Activated CD4-positive, alpha-beta T cell treated with anti-CD3 and anti-CD28 coated beads for 4 hours (primary cell): ENCODE results near the gene GAA.
"Not testable (repeated sequence)": the region's sequence is repeated elsewhere in the genome, so short reads cannot be mapped to it uniquely, and the experiment has no call there.

ENCODE experiments used
- DNase-seq, 2 donors: peaks; one replicate each; pipeline ENCODE4 v3.0.0-alpha.2; 2020

GAA gene

DNA sequence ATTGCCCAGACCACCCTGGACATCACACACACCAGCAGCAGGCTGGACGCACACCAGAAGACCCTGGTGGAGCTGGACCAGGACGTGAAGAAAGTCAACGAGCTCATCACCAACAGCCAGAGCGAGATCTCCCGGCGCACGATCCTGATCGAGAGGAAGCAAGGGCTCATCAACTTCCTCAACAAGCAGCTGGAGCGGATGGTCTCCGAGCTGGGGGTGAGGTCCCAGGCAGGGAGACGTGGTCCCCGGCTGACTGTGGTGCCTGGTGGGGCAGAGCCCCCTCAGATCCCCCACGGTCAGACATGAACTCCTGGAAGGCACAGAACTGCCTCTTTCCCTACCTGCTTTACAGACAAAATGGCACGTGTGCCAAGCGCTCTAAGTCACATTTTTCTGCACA, 16.6 kb upstream of the GAA start:
- DNase-seq, result no peak

DNA sequence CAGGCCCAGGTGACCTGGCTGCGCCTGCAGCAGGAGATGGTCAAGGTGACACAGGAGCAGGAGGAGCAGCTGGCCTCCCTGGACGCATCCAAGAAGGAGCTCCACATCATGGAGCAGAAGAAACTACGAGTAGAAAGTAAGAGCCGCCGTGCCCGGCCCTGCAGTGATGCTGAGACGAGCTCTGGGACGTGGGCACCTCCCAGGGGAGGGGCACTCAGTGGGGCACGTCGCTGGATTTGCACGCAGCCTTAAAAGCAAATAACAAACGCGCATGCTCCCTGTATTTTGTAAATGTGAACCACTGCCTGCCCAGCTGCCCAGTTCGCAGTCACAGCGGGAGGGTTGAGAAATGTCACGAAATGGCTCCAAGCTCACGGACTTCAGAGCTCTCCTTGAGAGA, 15.3 kb upstream of the GAA start:
- no peak for DNase-seq

DNA sequence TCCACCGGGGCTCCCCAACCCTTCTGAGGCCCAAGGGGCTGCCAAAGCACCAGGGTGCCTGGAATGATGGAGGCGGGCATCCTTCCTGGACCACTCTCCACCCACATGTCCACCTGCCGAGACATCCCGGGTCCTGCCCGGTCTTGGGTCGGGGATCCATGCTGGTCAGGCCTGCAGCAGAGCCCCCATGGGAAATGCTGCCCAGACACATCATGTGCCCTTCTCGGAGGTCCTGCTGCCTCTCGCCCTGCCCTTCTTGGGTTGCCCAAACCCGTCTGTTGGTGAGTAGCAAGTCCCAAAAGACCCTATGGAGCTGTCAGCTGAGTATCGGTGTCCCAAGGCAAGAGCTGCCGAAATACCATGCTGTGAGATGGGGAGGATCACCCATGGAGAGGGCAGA, 14.8 kb upstream of the GAA start:
- DNase-seq, result no peak

GRCh38 chr17:80087346-80088265, 13.8 kb upstream of the GAA start:
- DNase-seq, result no peak

- DNase-seq, result no peak
Measured at GRCh38 chr17:80089762-80090161, 11.6 kb upstream of the GAA start.

DNA sequence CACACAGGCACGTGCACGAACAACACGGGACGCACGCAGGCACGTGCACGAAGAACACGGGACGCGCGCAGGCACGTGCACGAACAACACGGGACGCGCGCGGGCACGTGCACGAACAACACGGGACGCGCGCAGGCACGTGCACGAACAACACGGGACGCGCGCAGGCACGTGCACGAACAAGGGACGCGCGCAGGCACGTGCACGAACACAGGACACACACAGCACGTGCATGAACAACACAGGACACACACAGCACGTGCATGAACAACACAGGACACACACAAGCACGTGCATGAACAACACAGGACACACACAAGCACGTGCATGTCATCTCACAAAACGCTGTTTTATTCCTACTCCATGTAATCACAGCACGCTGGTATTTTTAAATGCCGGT, 11.2 kb upstream of the GAA start:
- not testable (repeated sequence) for DNase-seq

- no peak for DNase-seq
Measured at GRCh38 chr17:80091376-80091775, 10.0 kb upstream of the GAA start.

DNA sequence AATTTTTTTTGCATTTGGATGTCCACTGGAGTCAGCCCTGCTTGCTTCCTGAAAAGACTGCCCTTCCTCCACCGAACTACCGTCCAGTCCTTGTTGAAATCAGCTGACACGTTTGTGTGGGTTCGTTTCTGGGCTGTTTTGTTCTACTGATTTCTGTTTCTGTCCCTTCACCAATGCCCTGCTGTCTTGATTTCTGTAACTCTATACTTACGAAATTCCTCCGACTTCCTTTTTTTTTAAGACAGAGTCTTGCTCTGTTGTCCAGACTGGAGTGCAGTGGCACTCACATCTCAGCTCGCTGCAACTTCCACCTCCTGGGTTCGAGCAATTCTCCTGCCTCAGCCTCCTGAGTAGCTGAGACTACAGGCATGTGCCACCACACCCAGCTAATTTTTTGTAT, 8.4 kb upstream of the GAA start:
- DNase-seq, result no peak

- no peak for DNase-seq
Measured at GRCh38 chr17:80095038-80095843, 6.1 kb upstream of the GAA start.

- DNase-seq, result no peak
Measured at GRCh38 chr17:80095844-80096475, 5.4 kb upstream of the GAA start.

GRCh38 chr17:80096561-80097021, 4.8 kb upstream of the GAA start:
- no peak for DNase-seq

- DNase-seq, result no peak
Measured at GRCh38 chr17:80097127-80097621, 4.2 kb upstream of the GAA start.

GRCh38 chr17:80097844-80098691, 3.3 kb upstream of the GAA start:
- no peak for DNase-seq

DNA sequence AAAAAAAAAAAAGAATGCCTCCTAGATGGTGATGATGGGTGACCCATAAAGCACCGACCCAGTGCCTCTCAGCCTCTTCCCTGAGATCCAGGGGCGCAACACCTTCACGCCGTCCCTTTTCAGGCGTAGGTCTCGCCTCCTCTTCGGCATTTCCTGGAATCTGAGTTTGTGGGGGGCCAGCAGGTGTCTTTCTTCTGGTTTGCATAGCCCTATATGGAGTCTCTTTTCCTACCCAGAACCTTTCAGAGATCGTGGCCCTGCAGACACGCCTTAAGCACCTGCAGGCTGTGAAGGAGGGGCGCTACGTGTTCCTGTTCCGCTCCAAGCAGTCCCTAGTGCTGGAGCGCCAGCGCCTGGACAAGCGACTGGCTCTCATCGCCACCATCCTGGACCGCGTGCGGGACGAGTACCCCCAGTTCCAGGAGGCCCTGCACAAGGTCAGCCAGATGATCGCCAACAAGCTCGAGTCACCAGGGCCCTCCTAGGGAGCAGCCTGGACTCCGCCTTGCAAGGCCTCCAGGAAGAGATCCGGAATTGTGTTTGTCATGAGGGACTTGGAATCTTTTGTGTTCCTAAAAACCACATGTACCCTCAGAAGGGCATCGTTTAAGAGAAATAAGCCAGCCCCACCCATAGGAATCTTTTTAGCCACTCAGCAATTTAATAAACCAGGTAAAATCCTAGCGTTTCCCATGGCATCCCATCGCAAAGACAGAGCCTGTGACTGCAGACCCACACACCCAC, 1.9 kb upstream of the GAA start:
- no peak for DNase-seq

DNA sequence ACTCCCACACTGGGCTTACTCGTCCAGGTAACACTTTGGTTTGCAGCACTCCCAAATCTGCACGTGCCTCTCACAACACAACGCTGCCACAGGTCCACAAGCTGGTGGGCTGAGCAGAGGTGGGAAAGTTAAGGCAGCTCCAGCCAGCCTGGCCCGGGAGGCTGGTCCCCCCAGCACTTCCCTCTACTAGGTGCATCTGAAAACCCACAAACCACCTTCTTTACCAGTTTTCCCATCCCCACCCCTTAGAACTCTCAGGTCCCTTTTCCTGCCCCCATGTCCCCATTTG, 1.4 kb upstream of the GAA start:
- DNase-seq, result no peak

DNA sequence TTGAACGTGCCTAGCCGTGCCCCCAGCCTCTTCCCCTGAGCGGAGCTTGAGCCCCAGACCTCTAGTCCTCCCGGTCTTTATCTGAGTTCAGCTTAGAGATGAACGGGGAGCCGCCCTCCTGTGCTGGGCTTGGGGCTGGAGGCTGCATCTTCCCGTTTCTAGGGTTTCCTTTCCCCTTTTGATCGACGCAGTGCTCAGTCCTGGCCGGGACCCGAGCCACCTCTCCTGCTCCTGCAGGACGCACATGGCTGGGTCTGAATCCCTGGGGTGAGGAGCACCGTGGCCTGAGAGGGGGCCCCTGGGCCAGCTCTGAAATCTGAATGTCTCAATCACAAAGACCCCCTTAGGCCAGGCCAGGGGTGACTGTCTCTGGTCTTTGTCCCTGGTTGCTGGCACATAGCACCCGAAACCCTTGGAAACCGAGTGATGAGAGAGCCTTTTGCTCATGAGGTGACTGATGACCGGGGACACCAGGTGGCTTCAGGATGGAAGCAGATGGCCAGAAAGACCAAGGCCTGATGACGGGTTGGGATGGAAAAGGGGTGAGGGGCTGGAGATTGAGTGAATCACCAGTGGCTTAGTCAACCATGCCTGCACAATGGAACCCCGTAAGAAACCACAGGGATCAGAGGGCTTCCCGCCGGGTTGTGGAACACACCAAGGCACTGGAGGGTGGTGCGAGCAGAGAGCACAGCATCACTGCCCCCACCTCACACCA, 724 bp downstream of the GAA start:
- no peak for DNase-seq

DNA sequence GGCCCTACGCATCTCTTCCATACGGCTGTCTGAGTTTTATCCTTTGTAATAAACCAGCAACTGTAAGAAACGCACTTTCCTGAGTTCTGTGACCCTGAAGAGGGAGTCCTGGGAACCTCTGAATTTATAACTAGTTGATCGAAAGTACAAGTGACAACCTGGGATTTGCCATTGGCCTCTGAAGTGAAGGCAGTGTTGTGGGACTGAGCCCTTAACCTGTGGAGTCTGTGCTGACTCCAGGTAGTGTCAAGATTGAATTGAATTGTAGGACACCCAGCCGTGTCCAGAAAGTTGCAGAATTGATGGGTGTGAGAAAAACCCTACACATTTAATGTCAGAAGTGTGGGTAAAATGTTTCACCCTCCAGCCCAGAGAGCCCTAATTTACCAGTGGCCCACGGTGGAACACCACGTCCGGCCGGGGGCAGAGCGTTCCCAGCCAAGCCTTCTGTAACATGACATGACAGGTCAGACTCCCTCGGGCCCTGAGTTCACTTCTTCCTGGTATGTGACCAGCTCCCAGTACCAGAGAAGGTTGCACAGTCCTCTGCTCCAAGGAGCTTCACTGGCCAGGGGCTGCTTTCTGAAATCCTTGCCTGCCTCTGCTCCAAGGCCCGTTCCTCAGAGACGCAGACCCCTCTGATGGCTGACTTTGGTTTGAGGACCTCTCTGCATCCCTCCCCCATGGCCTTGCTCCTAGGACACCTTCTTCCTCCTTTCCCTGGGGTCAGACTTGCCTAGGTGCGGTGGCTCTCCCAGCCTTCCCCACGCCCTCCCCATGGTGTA, 1.5 kb downstream of the GAA start:
- DNase-seq, result no peak

DNA sequence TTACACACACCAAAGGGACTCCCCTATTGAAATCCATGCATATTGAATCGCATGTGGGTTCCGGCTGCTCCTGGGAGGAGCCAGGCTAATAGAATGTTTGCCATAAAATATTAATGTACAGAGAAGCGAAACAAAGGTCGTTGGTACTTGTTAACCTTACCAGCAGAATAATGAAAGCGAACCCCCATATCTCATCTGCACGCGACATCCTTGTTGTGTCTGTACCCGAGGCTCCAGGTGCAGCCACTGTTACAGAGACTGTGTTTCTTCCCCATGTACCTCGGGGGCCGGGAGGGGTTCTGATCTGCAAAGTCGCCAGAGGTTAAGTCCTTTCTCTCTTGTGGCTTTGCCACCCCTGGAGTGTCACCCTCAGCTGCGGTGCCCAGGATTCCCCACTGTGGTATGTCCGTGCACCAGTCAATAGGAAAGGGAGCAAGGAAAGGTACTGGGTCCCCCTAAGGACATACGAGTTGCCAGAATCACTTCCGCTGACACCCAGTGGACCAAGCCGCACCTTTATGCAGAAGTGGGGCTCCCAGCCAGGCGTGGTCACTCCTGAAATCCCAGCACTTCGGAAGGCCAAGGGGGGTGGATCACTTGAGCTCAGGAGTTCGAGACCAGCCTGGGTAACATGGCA, 2.2 kb downstream of the GAA start:
- no peak for DNase-seq

GRCh38 chr17:80104321-80104955, 3.1 kb downstream of the GAA start:
- no peak for DNase-seq
